WI38 (cell line): ENCODE results near the gene CD55.

Experiments
- H3K4me3 ChIP-seq: 2 replicates; pipeline ENCODE4 v1.5.1; 2011; ENCODE audit warnings: low read depth, mild to moderate bottlenecking, control low read depth, low read length
- CTCF ChIP-seq: IDR thresholded peaks from 2 replicates; pipeline ENCODE4 v1.5.1; 2012; ENCODE audit warnings: low read depth, mild to moderate bottlenecking, control low read depth, low read length

CD55 gene

GRCh38 chr1:207346513-207346912 lies 25.0 kb downstream of the CD55 start:
- no peak for TF ChIP-seq CTCF
- no peak overlapping the region for H3K4me3 ChIP-seq

GRCh38 chr1:207349979-207350378 lies 28.5 kb downstream of the CD55 start:
- no peak overlapping the region for H3K4me3 ChIP-seq
- TF ChIP-seq CTCF: no peak

GRCh38 chr1:207352554-207352953 lies 31.1 kb downstream of the CD55 start:
- H3K4me3 ChIP-seq: no peak overlapping the region
- TF ChIP-seq CTCF: no peak

- no peak overlapping the region for H3K4me3 ChIP-seq
These were observed 33.6 kb downstream of the CD55 start for GRCh38 chr1:207355060-207355459.

GRCh38 chr1:207355513-207356295 lies 34.2 kb downstream of the CD55 start:
- TF ChIP-seq CTCF: no peak
- no peak overlapping the region for H3K4me3 ChIP-seq

More at GRCh38 chr1:207355060-207355459, 33.6 kb downstream of the CD55 start:
- TF ChIP-seq CTCF: no peak

- H3K4me3 ChIP-seq: no peak overlapping the region
- no peak for TF ChIP-seq CTCF
These were observed 39.6 kb downstream of the CD55 start for GRCh38 chr1:207361029-207361428.

GRCh38 chr1:207361889-207362288 lies 40.4 kb downstream of the CD55 start:
- TF ChIP-seq CTCF: no peak
- no peak overlapping the region for H3K4me3 ChIP-seq
